HepG2 (cell line): ENCODE results near the gene CABLES1. TPM values are rescaled to one million over a fixed set of nuclear protein-coding genes. Genes with fewer than 3 reads are reported as not detected.
A peak's percentile ranks its signal among the peaks of the same experiment; 100 is the strongest.

Source experiments
- ATM ChIP-seq: fragments of 450-650 bp; IDR thresholded peaks from 2 replicates; pipeline ENCODE4 v1.7.1; 2017; ENCODE audit warnings: mild to moderate bottlenecking, borderline replicate concordance
- GTF2F1 ChIP-seq: fragments of 150-350 bp; IDR thresholded peaks from 2 replicates; pipeline ENCODE4 v1.6.1; 2014; ENCODE audit warnings: low read length
- KDM3A ChIP-seq: IDR thresholded peaks from 2 replicates; pipeline ENCODE4 v1.6.1; 2018; ENCODE audit warnings: low read depth, missing compliant biosample characterization
- MAZ ChIP-seq, 2 experiments: sonication (generic) in 1 of 2; formaldehyde crosslinking in 1 of 2; IDR thresholded peaks; 2 replicates each; pipeline versions ENCODE4 v1.5.0 to v1.6.1; 2012 to 2020; ENCODE audit warnings: low read depth in 2 of 2, mild to moderate bottlenecking in 2 of 2, borderline replicate concordance in 1 of 2, improper control_type of control experiment in 1 of 2, low read length in 1 of 2, missing genetic modification reagents in 1 of 2, moderate library complexity in 1 of 2
- MEIS1 ChIP-seq: sonication (generic); formaldehyde crosslinking; IDR thresholded peaks from 2 replicates; pipeline ENCODE4 v1.9.0; 2021; ENCODE audit warnings: mild to moderate bottlenecking, missing genetic modification reagents, moderate library complexity, borderline replicate concordance
- ONECUT2 ChIP-seq: sonication (generic); formaldehyde crosslinking; IDR thresholded peaks from 2 replicates; pipeline ENCODE4 v1.4.0; 2020; ENCODE audit warnings: missing genetic modification reagents
- TGIF2 ChIP-seq: IDR thresholded peaks from 2 replicates; pipeline ENCODE4 v1.6.1; 2016; ENCODE audit warnings: control low read depth, missing compliant biosample characterization
- TOE1 ChIP-seq: sonication (generic); formaldehyde crosslinking; IDR thresholded peaks from 2 replicates; pipeline ENCODE4 v1.4.0; 2020; ENCODE audit warnings: mild to moderate bottlenecking, missing genetic modification reagents
- ZBTB46 ChIP-seq: sonication (generic); formaldehyde crosslinking; IDR thresholded peaks from 2 replicates; pipeline ENCODE4 v1.4.0; 2020; ENCODE audit warnings: mild to moderate bottlenecking, missing genetic modification reagents, borderline replicate concordance
- ZBTB7A ChIP-seq: sonication (generic); formaldehyde crosslinking; IDR thresholded peaks from 2 replicates; pipeline ENCODE4 v1.8.0; 2022; ENCODE audit warnings: mild to moderate bottlenecking, missing genetic modification reagents
- ZNF225 ChIP-seq: sonication (generic); formaldehyde crosslinking; IDR thresholded peaks from 2 replicates; pipeline ENCODE4 v1.4.0; 2020; ENCODE audit warnings: mild to moderate bottlenecking, missing genetic modification reagents
- ZNF232 ChIP-seq: sonication (generic); formaldehyde crosslinking; IDR thresholded peaks from 2 replicates; pipeline ENCODE4 v1.4.0; 2020; ENCODE audit warnings: missing genetic modification reagents, borderline replicate concordance
- ZNF776 ChIP-seq: sonication (generic); formaldehyde crosslinking; IDR thresholded peaks from 2 replicates; pipeline ENCODE4 v1.4.0; 2020; ENCODE audit warnings: mild to moderate bottlenecking, missing genetic modification reagents
- ZSCAN25 ChIP-seq: sonication (generic); formaldehyde crosslinking; IDR thresholded peaks from 2 replicates; pipeline ENCODE4 v1.8.0; 2022; ENCODE audit warnings: mild to moderate bottlenecking, missing genetic modification reagents
- polyA plus RNA-seq, 8 experiments: library from polyadenylated mRNA; depleted of rRNA in 3 of 8; stranded (reverse) in 7 of 8; unstranded in 1 of 8; fragments of >200 nt; fragmentation: Illumina TruSeq in 4 of 8; extraction: Trizol in 4 of 8; gene quantifications; 2 replicates each; pipeline versions ENCODE4 v1.2.1 to v1.2.3, GENCODE V29; 2011 to 2016; ENCODE audit warnings: low read depth in 4 of 8, missing spikeins in 1 of 8, mixed read lengths in 1 of 8; ENCODE audit not compliant: insufficient read depth in 1 of 8
- total RNA-seq, 5 experiments: library from RNA; depleted of rRNA; stranded (reverse); fragments of >200 nt; fragmentation: Illumina TruSeq; extraction: Trizol; gene quantifications; 2 replicates each; pipeline ENCODE4 v1.2.3, GENCODE V29; 2016; ENCODE audit warnings: low read depth in 1 of 5
- TF ChIP-seq, protein P1 (sequence below): sonication (generic); formaldehyde crosslinking; IDR thresholded peaks from 2 replicates; pipeline ENCODE4 v1.4.0; 2020; ENCODE audit warnings: missing genetic modification reagents, borderline replicate concordance
- TF ChIP-seq, protein P2 (sequence below): sonication (generic); formaldehyde crosslinking; IDR thresholded peaks from 2 replicates; pipeline ENCODE4 v1.4.0; 2020; ENCODE audit warnings: missing genetic modification reagents
- TF ChIP-seq, protein P3 (sequence below): sonication (generic); formaldehyde crosslinking; IDR thresholded peaks from 2 replicates; pipeline ENCODE4 v1.5.1; 2020; ENCODE audit warnings: missing genetic modification reagents, mild to moderate bottlenecking, borderline replicate concordance
- TF ChIP-seq, protein P4 (sequence below): sonication (generic); formaldehyde crosslinking; IDR thresholded peaks from 2 replicates; pipeline ENCODE4 v1.5.0; 2020; ENCODE audit warnings: missing genetic modification reagents

Gene CABLES1
- total and polyA plus RNA-seq, 2 of the 13 experiments (the other 11 are each of a cell fraction or from before 2014, with no cell fraction given) = 14.7 to 25.8 TPM

DNA sequence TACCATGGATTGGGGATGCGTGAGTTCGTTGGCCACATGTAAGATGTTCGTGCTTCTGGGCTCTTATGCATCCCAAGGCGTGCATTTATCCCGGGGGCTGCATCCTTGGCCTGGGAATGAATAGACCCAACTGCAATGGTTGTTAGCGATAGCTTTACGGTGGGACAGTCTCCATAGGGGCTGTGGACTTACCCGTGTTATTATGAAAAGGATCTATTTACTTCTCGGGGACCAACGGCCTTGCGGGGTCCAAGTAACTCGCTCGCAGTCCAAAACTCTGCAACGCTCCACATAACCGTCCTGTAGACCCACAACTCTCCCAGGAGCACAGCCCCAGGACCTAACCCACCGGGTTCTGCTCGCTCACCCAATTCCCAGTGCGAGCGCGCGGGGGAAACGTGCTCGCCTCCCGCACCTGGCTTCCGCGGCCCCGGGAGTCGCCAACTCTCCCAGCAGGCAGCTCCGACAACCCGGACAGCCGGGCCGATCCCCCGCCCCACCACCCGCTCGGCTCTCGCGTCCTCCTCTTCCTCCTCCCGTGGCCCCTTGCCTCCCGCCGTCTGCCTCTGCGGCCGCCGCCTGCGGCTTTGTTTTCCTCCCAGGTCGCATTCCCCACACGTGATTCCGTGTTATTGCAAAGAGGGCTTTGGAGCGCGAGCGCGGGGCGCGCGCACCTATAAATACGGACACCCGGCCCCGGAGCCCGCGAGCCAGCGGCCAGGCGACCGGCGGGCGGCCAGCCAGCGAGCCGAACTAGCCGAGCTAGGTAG, at the start of gene CABLES1 (continued):
- TF ChIP-seq, protein P1, sequence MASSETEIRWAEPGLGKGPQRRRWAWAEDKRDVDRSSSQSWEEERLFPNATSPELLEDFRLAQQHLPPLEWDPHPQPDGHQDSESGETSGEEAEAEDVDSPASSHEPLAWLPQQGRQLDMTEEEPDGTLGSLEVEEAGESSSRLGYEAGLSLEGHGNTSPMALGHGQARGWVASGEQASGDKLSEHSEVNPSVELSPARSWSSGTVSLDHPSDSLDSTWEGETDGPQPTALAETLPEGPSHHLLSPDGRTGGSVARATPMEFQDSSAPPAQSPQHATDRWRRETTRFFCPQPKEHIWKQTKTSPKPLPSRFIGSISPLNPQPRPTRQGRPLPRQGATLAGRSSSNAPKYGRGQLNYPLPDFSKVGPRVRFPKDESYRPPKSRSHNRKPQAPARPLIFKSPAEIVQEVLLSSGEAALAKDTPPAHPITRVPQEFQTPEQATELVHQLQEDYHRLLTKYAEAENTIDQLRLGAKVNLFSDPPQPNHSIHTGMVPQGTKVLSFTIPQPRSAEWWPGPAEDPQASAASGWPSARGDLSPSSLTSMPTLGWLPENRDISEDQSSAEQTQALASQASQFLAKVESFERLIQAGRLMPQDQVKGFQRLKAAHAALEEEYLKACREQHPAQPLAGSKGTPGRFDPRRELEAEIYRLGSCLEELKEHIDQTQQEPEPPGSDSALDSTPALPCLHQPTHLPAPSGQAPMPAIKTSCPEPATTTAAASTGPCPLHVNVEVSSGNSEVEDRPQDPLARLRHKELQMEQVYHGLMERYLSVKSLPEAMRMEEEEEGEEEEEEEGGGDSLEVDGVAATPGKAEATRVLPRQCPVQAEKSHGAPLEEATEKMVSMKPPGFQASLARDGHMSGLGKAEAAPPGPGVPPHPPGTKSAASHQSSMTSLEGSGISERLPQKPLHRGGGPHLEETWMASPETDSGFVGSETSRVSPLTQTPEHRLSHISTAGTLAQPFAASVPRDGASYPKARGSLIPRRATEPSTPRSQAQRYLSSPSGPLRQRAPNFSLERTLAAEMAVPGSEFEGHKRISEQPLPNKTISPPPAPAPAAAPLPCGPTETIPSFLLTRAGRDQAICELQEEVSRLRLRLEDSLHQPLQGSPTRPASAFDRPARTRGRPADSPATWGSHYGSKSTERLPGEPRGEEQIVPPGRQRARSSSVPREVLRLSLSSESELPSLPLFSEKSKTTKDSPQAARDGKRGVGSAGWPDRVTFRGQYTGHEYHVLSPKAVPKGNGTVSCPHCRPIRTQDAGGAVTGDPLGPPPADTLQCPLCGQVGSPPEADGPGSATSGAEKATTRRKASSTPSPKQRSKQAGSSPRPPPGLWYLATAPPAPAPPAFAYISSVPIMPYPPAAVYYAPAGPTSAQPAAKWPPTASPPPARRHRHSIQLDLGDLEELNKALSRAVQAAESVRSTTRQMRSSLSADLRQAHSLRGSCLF (CRISPR knock-in tag) = no peak
- TF ChIP-seq KDM3A (CRISPR knock-in tag) (peak; percentile 38; the same call in 1 of the 2 replicates), MAZ (IDR thresholded peaks at IDR 0.05; ENCODE audit: borderline replicate concordance, low read depth, low read length) (no peak), MAZ (CRISPR knock-in tag; IDR thresholded peaks at IDR 0.05; ENCODE audit: low read depth) (peak; percentile 32; the same call in 1 of the 2 replicates), ZNF225 (peak; percentile 66; the same call in 1 of the 2 replicates), ZBTB46 (CRISPR knock-in tag) (no peak), ONECUT2 (no peak), TOE1 (0 out of 2 replicates have a peak, but pooled peaks have one; percentile 46), MEIS1 (no peak), ZSCAN25 (CRISPR knock-in tag) (no peak), ATM (no peak), TGIF2 (CRISPR knock-in tag) (0 out of 2 replicates have a peak, but pooled peaks have one; percentile 36), GTF2F1 (no peak), ZNF232 (CRISPR knock-in tag) (peak; percentile 72; the same call in 1 of the 2 replicates), ZBTB7A (CRISPR knock-in tag) (no peak), ZNF776 (CRISPR knock-in tag) (peak; percentile 71; the same call in 1 of the 2 replicates)
- TF ChIP-seq, protein P2, sequence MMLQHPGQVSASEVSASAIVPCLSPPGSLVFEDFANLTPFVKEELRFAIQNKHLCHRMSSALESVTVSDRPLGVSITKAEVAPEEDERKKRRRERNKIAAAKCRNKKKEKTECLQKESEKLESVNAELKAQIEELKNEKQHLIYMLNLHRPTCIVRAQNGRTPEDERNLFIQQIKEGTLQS = peak; percentile 4; the same call in 1 of the 2 replicates
- TF ChIP-seq, protein P3, sequence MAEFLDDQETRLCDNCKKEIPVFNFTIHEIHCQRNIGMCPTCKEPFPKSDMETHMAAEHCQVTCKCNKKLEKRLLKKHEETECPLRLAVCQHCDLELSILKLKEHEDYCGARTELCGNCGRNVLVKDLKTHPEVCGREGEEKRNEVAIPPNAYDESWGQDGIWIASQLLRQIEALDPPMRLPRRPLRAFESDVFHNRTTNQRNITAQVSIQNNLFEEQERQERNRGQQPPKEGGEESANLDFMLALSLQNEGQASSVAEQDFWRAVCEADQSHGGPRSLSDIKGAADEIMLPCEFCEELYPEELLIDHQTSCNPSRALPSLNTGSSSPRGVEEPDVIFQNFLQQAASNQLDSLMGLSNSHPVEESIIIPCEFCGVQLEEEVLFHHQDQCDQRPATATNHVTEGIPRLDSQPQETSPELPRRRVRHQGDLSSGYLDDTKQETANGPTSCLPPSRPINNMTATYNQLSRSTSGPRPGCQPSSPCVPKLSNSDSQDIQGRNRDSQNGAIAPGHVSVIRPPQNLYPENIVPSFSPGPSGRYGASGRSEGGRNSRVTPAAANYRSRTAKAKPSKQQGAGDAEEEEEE (CRISPR knock-in tag) = no peak
- TF ChIP-seq, protein P4, sequence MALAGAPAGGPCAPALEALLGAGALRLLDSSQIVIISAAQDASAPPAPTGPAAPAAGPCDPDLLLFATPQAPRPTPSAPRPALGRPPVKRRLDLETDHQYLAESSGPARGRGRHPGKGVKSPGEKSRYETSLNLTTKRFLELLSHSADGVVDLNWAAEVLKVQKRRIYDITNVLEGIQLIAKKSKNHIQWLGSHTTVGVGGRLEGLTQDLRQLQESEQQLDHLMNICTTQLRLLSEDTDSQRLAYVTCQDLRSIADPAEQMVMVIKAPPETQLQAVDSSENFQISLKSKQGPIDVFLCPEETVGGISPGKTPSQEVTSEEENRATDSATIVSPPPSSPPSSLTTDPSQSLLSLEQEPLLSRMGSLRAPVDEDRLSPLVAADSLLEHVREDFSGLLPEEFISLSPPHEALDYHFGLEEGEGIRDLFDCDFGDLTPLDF (CRISPR knock-in tag) = peak; percentile 41; the same call in 1 of the 2 replicates
